PC-3 (cell line): ENCODE data around the gene TMEM121B.

Experiments used
- EZH2 ChIP-seq: fragments of 300-600 bp; sonication (generic); IDR thresholded peaks from one replicate; pipeline ENCODE4 v1.6.1; 2017; ENCODE audit warnings: antibody characterized with exemption, mild to moderate bottlenecking, low read length; ENCODE audit not compliant: unreplicated experiment
- EZH2phosphoT487 ChIP-seq: fragments of 300-600 bp; sonication (generic); IDR thresholded peaks from 2 replicates; pipeline ENCODE4 v1.6.1; 2018; ENCODE audit warnings: mild to moderate bottlenecking, antibody characterized with exemption, low read length, borderline replicate concordance
- TF ChIP-seq, protein P1 (sequence below): fragments of 300-600 bp; sonication (generic); conservative IDR thresholded peaks from 2 replicates; pipeline ENCODE4 v1.5.1; 2017; ENCODE audit warnings: antibody characterized with exemption, low read depth, mild to moderate bottlenecking, low read length

DNA sequence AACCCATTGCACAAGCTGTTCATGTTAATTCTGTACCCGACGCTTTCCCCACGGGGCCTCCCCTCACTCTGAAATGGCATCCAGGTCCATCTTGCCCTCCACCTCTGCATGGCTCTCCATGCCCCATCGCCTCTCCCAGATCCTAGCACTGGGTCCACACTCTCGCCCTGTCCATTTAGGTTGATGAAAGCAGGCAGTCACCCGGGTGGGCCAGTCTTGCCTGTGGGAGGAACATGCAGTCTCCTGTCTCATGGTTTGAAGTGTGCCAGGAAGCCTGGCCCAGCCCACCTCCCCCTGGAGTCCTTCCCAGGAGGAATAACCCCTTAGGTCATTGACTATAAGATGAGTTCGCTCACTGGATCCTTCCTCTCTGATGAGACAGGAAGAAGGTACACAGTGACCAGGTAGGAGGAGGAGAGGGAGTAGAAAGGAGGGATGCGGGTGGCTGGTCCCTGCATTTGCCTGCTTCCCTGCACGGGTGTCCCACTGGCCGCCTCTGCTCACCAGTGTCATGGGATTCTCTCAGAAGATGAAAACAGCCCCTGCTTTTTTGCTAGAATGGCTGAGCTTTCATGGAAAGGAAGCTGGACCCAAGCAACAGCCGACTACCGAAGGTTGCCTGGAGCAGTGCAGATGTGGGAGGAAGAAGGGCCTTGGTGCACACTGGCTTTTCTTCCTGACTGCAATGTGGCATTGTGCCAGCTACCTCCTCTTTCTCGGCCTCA, 6.8 kb downstream of the TMEM121B start:
- TF ChIP-seq, protein P1, sequence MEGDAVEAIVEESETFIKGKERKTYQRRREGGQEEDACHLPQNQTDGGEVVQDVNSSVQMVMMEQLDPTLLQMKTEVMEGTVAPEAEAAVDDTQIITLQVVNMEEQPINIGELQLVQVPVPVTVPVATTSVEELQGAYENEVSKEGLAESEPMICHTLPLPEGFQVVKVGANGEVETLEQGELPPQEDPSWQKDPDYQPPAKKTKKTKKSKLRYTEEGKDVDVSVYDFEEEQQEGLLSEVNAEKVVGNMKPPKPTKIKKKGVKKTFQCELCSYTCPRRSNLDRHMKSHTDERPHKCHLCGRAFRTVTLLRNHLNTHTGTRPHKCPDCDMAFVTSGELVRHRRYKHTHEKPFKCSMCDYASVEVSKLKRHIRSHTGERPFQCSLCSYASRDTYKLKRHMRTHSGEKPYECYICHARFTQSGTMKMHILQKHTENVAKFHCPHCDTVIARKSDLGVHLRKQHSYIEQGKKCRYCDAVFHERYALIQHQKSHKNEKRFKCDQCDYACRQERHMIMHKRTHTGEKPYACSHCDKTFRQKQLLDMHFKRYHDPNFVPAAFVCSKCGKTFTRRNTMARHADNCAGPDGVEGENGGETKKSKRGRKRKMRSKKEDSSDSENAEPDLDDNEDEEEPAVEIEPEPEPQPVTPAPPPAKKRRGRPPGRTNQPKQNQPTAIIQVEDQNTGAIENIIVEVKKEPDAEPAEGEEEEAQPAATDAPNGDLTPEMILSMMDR: no peak
- no peak for TF ChIP-seq EZH2
- no peak for TF ChIP-seq EZH2phosphoT487
